Astrocyte (in vitro differentiated cells and primary cell): ENCODE results near the gene WASHC3.

ENCODE experiments used
- EZH2 ChIP-seq: IDR thresholded peaks from 2 replicates; pipeline ENCODE4 v1.6.1; 2012; ENCODE audit warnings: mild to moderate bottlenecking, low read length, inconsistent platforms; ENCODE audit not compliant: insufficient read depth
- TF ChIP-seq, protein P1 (sequence below): IDR thresholded peaks from 2 replicates; pipeline ENCODE4 v1.5.1; 2011; ENCODE audit warnings: low read depth, mild to moderate bottlenecking, inconsistent platforms, low read length, moderate library complexity; ENCODE audit not compliant: insufficient read depth

DNA sequence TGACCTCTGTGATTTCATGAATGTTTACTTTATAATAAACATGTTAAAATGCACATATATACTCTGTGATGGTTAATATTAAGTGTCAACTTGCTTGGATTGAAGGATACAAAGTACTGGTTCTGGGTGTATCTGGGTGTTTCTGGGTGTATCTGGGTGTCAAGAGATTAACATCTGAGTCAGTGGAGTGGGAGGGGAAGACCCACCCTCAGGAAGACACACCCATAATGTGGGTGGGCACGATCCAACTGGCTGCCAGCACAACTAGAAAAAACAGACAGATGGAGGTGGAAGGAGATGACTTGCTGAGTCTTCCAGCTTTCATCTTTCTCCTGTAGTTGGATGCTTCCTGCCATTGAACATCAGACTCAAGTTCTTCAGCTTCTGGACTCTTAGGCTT is 46.2 kb upstream of the WASHC3 start:
- TF ChIP-seq, protein P1, sequence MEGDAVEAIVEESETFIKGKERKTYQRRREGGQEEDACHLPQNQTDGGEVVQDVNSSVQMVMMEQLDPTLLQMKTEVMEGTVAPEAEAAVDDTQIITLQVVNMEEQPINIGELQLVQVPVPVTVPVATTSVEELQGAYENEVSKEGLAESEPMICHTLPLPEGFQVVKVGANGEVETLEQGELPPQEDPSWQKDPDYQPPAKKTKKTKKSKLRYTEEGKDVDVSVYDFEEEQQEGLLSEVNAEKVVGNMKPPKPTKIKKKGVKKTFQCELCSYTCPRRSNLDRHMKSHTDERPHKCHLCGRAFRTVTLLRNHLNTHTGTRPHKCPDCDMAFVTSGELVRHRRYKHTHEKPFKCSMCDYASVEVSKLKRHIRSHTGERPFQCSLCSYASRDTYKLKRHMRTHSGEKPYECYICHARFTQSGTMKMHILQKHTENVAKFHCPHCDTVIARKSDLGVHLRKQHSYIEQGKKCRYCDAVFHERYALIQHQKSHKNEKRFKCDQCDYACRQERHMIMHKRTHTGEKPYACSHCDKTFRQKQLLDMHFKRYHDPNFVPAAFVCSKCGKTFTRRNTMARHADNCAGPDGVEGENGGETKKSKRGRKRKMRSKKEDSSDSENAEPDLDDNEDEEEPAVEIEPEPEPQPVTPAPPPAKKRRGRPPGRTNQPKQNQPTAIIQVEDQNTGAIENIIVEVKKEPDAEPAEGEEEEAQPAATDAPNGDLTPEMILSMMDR, result no peak
- no peak for TF ChIP-seq EZH2
